Panc1 (cell line): ENCODE measurements around the gene LRRFIP1. TPM values are rescaled to one million over a fixed set of nuclear protein-coding genes. Genes with fewer than 3 reads are reported as not detected.
"Not testable (repeated sequence)": the region's sequence is repeated elsewhere in the genome, so short reads cannot be mapped to it uniquely, and the experiment has no call there.

Experiments
- ATAC-seq: fragments of 200-7000 bp; cut with Tn5 transposase; 2 replicates; pipeline ENCODE4 v1.9.1; 2020; ENCODE audit warnings: mild to moderate bottlenecking, moderate library complexity
- BruUV-seq: library from RNA; stranded (reverse); fragments of 400-500 nt; replicated peaks from 2 replicates; lab custom pipeline; 2021; lab: Mats Ljungman, UMichigan
- CTCF ChIA-PET: fragments of 300-600 bp; sonication (Branson Sonifier 250); formaldehyde crosslinking; loops from one replicate; lab custom pipeline; 2022; ENCODE audit warnings: antibody characterized with exemption; lab: Charles Lee
- POLR2A ChIA-PET: fragments of 300-600 bp; sonication (Branson Sonifier 250); formaldehyde crosslinking; loops from one replicate; lab custom pipeline; 2022; ENCODE audit warnings: antibody characterized with exemption; lab: Charles Lee
- DNase-seq: peaks from one replicate; pipeline ENCODE4 v3.0.0-alpha.2; 2010; ENCODE audit warnings: low read depth, low spot score
- H3K27ac ChIP-seq: 2 replicates; pipeline ENCODE4 v1.5.1; 2011; ENCODE audit warnings: mild to moderate bottlenecking, low read length, inconsistent platforms
- H3K27me3 ChIP-seq: fragments of 200-500 bp; sonication (Bioruptor generic); 2 replicates; pipeline ENCODE4 v1.6.0; 2014; ENCODE audit warnings: low read length, inconsistent platforms; ENCODE audit not compliant: control insufficient read depth, insufficient read depth
- H3K36me3 ChIP-seq: fragments of 200-500 bp; sonication (Bioruptor generic); 2 replicates; pipeline ENCODE4 v1.5.1; 2014; ENCODE audit warnings: inconsistent platforms, mild to moderate bottlenecking, low read length, moderate library complexity; ENCODE audit not compliant: control insufficient read depth, insufficient read depth
- H3K4me1 ChIP-seq: 2 replicates; pipeline ENCODE4 v1.5.1; 2011; ENCODE audit warnings: inconsistent platforms, mild to moderate bottlenecking, low read length, moderate library complexity; ENCODE audit not compliant: control insufficient read depth, insufficient read depth
- H3K4me3 ChIP-seq, 2 experiments: 2 replicates each; pipeline ENCODE4 v1.5.1; 2011 to 2012; ENCODE audit warnings: low read depth in 2 of 2, low read length in 2 of 2, mild to moderate bottlenecking in 2 of 2, inconsistent platforms in 1 of 2, moderate library complexity in 1 of 2
- H3K9me3 ChIP-seq: fragments of 200-500 bp; sonication (Bioruptor generic); 2 replicates; pipeline ENCODE4 v1.5.1; 2014; ENCODE audit warnings: low read depth, mild to moderate bottlenecking, inconsistent platforms, low read length, moderate library complexity; ENCODE audit not compliant: control insufficient read depth, insufficient read depth
- POLR2AphosphoS5 ChIP-seq: IDR thresholded peaks from 2 replicates; pipeline ENCODE4 v1.6.1; 2012; ENCODE audit warnings: mild to moderate bottlenecking, low read depth, low read length, moderate library complexity
- SIN3A ChIP-seq: IDR thresholded peaks from 2 replicates; pipeline ENCODE4 v1.6.1; 2012; ENCODE audit warnings: low read depth, mild to moderate bottlenecking, low read length, moderate library complexity, borderline replicate concordance; ENCODE audit not compliant: insufficient read depth
- TCF7L2 ChIP-seq: IDR thresholded peaks from 2 replicates; pipeline ENCODE4 v1.6.1; 2011; ENCODE audit warnings: mild to moderate bottlenecking, low read depth, low read length, inconsistent platforms
- in situ Hi-C: cut with HindIII; loops from 2 replicates; pipeline ENCODE4 v1.10.0; 2016; ENCODE audit warnings: low sequenced_read_pairs, low pct_unique_long_range_greater_than_20kb
- intact Hi-C: fragments of 100-400 bp; cut with micrococcal nuclease; formaldehyde crosslinking; loops from one replicate; pipeline ENCODE4 v1.10.0; 2022; ENCODE audit not compliant: unreplicated experiment
- total RNA-seq: library from RNA; stranded (reverse); gene quantifications from one replicate; pipeline ENCODE4 v1.2.1, GENCODE V29; 2021; ENCODE audit not compliant: unreplicated experiment
- TF ChIP-seq, protein P1 (sequence below): fragments of 450-650 bp; IDR thresholded peaks from 2 replicates; pipeline ENCODE4 v1.5.1; 2017; ENCODE audit warnings: mild to moderate bottlenecking
- TF ChIP-seq, protein P2 (sequence below), 2 experiments: IDR thresholded peaks; 2 replicates each; pipeline ENCODE4 v1.6.1; 2011 to 2012; ENCODE audit warnings: low read depth in 2 of 2, control low read depth in 1 of 2, low read length in 1 of 2, mild to moderate bottlenecking in 1 of 2, moderate library complexity in 1 of 2; ENCODE audit not compliant: insufficient read depth in 1 of 2

LRRFIP1 gene
- total RNA-seq, 1 experiment from 2014 or later = 121 TPM

DNA sequence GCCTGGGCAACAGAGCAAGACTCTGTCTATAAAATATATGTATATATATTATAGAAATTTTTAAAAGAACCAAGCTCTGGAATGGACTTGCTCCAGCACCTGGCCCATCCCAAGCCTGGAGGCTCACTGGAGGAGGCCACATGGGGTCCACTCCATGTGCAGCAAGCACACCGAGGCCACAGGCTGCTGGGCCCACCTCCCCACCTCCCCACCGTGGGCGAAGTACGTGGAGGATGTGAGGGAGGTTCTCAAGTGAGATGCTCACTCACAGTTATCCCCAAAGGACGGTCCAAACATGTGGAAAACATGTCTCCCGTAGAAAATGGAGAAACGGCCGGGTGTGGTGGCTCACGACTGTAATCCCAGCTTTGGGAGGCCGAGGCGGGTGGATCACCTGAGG, 23.0 kb upstream of the LRRFIP1 start:
- ATAC-seq (no peak), DNase-seq (no peak)
- Histone ChIP-seq H3K27ac (no peak overlapping the region), H3K4me1 (peaks cover 7% of the 10 kb centered on the region), H3K27me3 (no peaks in the 10 kb centered on the region), H3K9me3 (no peaks in the 10 kb centered on the region), H3K4me3 (no peak overlapping the region), H3K36me3 (no peaks in the 10 kb centered on the region)
- TF ChIP-seq, protein P1, sequence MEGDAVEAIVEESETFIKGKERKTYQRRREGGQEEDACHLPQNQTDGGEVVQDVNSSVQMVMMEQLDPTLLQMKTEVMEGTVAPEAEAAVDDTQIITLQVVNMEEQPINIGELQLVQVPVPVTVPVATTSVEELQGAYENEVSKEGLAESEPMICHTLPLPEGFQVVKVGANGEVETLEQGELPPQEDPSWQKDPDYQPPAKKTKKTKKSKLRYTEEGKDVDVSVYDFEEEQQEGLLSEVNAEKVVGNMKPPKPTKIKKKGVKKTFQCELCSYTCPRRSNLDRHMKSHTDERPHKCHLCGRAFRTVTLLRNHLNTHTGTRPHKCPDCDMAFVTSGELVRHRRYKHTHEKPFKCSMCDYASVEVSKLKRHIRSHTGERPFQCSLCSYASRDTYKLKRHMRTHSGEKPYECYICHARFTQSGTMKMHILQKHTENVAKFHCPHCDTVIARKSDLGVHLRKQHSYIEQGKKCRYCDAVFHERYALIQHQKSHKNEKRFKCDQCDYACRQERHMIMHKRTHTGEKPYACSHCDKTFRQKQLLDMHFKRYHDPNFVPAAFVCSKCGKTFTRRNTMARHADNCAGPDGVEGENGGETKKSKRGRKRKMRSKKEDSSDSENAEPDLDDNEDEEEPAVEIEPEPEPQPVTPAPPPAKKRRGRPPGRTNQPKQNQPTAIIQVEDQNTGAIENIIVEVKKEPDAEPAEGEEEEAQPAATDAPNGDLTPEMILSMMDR = no peak
- TF ChIP-seq SIN3A = no peak
- TF ChIP-seq TCF7L2 = no peak
- TF ChIP-seq, protein P2, sequence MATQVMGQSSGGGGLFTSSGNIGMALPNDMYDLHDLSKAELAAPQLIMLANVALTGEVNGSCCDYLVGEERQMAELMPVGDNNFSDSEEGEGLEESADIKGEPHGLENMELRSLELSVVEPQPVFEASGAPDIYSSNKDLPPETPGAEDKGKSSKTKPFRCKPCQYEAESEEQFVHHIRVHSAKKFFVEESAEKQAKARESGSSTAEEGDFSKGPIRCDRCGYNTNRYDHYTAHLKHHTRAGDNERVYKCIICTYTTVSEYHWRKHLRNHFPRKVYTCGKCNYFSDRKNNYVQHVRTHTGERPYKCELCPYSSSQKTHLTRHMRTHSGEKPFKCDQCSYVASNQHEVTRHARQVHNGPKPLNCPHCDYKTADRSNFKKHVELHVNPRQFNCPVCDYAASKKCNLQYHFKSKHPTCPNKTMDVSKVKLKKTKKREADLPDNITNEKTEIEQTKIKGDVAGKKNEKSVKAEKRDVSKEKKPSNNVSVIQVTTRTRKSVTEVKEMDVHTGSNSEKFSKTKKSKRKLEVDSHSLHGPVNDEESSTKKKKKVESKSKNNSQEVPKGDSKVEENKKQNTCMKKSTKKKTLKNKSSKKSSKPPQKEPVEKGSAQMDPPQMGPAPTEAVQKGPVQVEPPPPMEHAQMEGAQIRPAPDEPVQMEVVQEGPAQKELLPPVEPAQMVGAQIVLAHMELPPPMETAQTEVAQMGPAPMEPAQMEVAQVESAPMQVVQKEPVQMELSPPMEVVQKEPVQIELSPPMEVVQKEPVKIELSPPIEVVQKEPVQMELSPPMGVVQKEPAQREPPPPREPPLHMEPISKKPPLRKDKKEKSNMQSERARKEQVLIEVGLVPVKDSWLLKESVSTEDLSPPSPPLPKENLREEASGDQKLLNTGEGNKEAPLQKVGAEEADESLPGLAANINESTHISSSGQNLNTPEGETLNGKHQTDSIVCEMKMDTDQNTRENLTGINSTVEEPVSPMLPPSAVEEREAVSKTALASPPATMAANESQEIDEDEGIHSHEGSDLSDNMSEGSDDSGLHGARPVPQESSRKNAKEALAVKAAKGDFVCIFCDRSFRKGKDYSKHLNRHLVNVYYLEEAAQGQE (IDR thresholded peaks at IDR 0.05; ENCODE audit: insufficient read depth in 1 of 2, low read depth in 2 of 2, low read length in 1 of 2) = no peak
- no peak for TF ChIP-seq POLR2AphosphoS5
- in situ Hi-C loops = no loop called here
- CTCF ChIA-PET = interaction anchor here (0.7 to 1.4 kb wide), 3 partner anchors 18 to 138 kb away, joined by 3 to 5 read pairs (median 5); no protein-coding TSS in a partner anchor
- BruUV-seq = no TSS peak
- intact Hi-C loops = no loop called here
- POLR2A ChIA-PET = no interaction called here

DNA sequence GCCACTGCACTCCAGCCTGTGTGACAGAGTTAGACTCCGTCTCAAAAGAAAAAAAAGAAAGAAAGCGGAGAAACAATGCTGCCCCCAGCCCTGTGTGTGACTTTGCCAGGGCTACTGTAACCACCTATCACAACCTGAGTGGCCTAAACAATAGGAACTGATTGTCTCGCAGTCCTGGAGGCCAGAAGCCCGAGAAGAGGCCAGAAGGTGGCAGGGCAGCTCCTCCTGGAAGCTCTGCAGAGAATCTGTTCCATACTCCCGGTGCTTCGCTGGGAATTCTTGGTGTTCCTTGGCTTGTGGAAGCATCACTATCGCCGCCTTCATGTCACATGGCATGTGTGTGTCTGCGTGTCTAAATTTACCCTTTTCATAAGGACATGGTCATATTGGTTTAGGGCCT, 22.4 kb upstream of the LRRFIP1 start:
- Histone ChIP-seq H3K27ac (no peak overlapping the region), H3K4me1 (peaks cover 7% of the 10 kb centered on the region), H3K9me3 (no peaks in the 10 kb centered on the region), H3K36me3 (no peaks in the 10 kb centered on the region), H3K27me3 (no peaks in the 10 kb centered on the region), H3K4me3 (no peak overlapping the region)
- BruUV-seq = no TSS peak
- ChIA-PET POLR2A (interaction anchor here (0.5 kb wide), 1 partner anchor 36 kb away, joined by 3 read pairs; no protein-coding TSS in a partner anchor), CTCF (interaction anchor here (1.4 kb wide), 1 partner anchor 81 kb away, joined by 5 read pairs; no protein-coding TSS in a partner anchor)
- intact Hi-C loops = no loop called here
- ATAC-seq (peak; percentile 86), DNase-seq (no peak)
- TF ChIP-seq SIN3A = no peak
- TF ChIP-seq POLR2AphosphoS5 = no peak
- TF ChIP-seq, protein P1 = peak; percentile 74
- no peak for TF ChIP-seq TCF7L2
- in situ Hi-C loops = no loop called here

DNA sequence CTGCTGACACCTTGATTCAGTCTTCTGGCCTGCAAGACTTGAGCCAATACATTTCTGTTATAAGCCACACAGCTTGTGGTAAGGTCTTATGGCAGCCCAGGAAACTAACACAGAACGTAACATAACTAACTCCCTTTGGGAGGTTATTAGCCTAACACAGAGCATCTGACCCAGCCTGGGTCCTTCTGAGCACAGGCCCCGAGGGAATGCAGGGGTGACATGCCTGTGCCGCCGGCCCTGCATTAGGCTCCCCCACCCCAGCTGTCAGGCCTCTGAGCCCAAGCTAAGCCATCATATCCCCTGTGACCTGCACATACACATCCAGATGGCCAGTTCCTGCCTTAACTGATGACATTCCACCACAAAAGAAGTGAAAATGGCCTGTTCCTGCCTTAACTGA, 20.9 kb upstream of the LRRFIP1 start:
- POLR2A ChIA-PET, ATAC-seq, H3K4me3 ChIP-seq, H3K36me3 ChIP-seq, H3K27me3 ChIP-seq, DNase-seq, BruUV-seq, in situ Hi-C loops, H3K27ac ChIP-seq, H3K9me3 ChIP-seq, H3K4me1 ChIP-seq, intact Hi-C loops: not testable (repeated sequence)
- CTCF ChIA-PET = interaction anchor here (0.7 kb wide), 1 partner anchor 624 kb away, joined by 4 read pairs; no protein-coding TSS in a partner anchor
